Smooth muscle cell (in vitro differentiated cells): ENCODE results near the gene TXNDC11. TPM values are rescaled to one million over a fixed set of nuclear protein-coding genes. Genes with fewer than 3 reads are reported as not detected.

Experiments used
- DNase-seq: peaks from one replicate; lab custom pipeline; 2025; ENCODE audit not compliant: unreplicated experiment; lab: John Stamatoyannopoulos, UW
- H2AFZ ChIP-seq: fragments of 200-600 bp; sonication (generic); 2 replicates; pipeline ENCODE4 v1.6.0; 2016; ENCODE audit warnings: antibody characterized with exemption, low read depth, mild to moderate bottlenecking
- H3F3A ChIP-seq: fragments of 200-600 bp; sonication (generic); 2 replicates; pipeline ENCODE4 v1.6.0; 2017; ENCODE audit warnings: antibody characterized with exemption, low read depth
- H3K27ac ChIP-seq: fragments of 200-600 bp; sonication (generic); 2 replicates; pipeline ENCODE4 v1.5.1; 2016; ENCODE audit warnings: low read depth, mild to moderate bottlenecking
- H3K27me3 ChIP-seq: fragments of 200-600 bp; sonication (generic); 2 replicates; pipeline ENCODE4 v1.6.1; 2016; ENCODE audit warnings: low read depth, mild to moderate bottlenecking
- H3K36me3 ChIP-seq: fragments of 200-600 bp; sonication (generic); 2 replicates; pipeline ENCODE4 v1.5.1; 2016; ENCODE audit warnings: low read depth
- H3K4me1 ChIP-seq: fragments of 200-600 bp; sonication (generic); 2 replicates; pipeline ENCODE4 v1.5.1; 2016; ENCODE audit warnings: low read depth
- H3K4me2 ChIP-seq: fragments of 200-600 bp; sonication (generic); 2 replicates; pipeline ENCODE4 v1.6.0; 2016; ENCODE audit warnings: mild to moderate bottlenecking
- H3K4me3 ChIP-seq: fragments of 200-600 bp; sonication (generic); 2 replicates; pipeline ENCODE4 v1.5.1; 2016; ENCODE audit warnings: mild to moderate bottlenecking
- H3K79me2 ChIP-seq: fragments of 200-600 bp; sonication (generic); 2 replicates; pipeline ENCODE4 v1.6.0; 2016; ENCODE audit warnings: low read depth, mild to moderate bottlenecking
- H3K9ac ChIP-seq: fragments of 200-600 bp; sonication (generic); 2 replicates; pipeline ENCODE4 v1.6.0; 2016; ENCODE audit warnings: low read depth
- H3K9me3 ChIP-seq: fragments of 200-600 bp; sonication (generic); replicated peaks from 2 replicates; pipeline ENCODE4 v1.5.1; 2016; ENCODE audit warnings: low read depth
- H4K20me1 ChIP-seq: fragments of 200-600 bp; sonication (generic); 2 replicates; pipeline ENCODE4 v1.6.0; 2016; ENCODE audit warnings: low read depth
- CTCF ChIP-seq: fragments of 200-600 bp; sonication (generic); IDR thresholded peaks from 2 replicates; pipeline ENCODE4 v1.5.1; 2017; ENCODE audit warnings: borderline replicate concordance, mild to moderate bottlenecking, antibody characterized with exemption; ENCODE audit not compliant: insufficient read depth, poor library complexity, severe bottlenecking
- WGBS: methylation state at CpG from one replicate; pipeline ENCODE4 v1.1.7; 2016; ENCODE audit warnings: low lambda C conversion rate; 5-methylcytosine and 5-hydroxymethylcytosine counted together
- polyA plus RNA-seq: library from polyadenylated mRNA; unstranded; fragments of >200 nt; fragmentation: Nextera tagmentation; extraction: Ambion mirVana; gene quantifications from 2 replicates; pipeline ENCODE4 v1.2.1, GENCODE V29; 2016
- total RNA-seq: library from RNA; depleted of rRNA; stranded (reverse); fragments of >200 nt; gene quantifications from 2 replicates; pipeline ENCODE4 v1.2.3, GENCODE V29; 2014

Gene TXNDC11
- total and polyA plus RNA-seq, 2 experiments from 2014 or later: 27.3 to 30.8 TPM

- peaks cover 67% of the 10 kb centered on the region for H3K79me2 ChIP-seq
- no peak overlapping the region for H3K27ac ChIP-seq
- H3F3A ChIP-seq: peaks cover 3% of the 10 kb centered on the region
- no peaks in the 10 kb centered on the region for H3K9me3 ChIP-seq
- H4K20me1 ChIP-seq: peaks cover 53% of the 10 kb centered on the region
- peaks cover 15% of the 10 kb centered on the region for H3K36me3 ChIP-seq
- H3K4me2 ChIP-seq: no peak overlapping the region
- H3K9ac ChIP-seq: no peak overlapping the region
- TF ChIP-seq CTCF: no peak
- no peak for DNase-seq
- WGBS: over 99% methylated on average over 7 of the region's 7 CpGs
- H3K4me1 ChIP-seq: peaks cover 8% of the 10 kb centered on the region
- H3K4me3 ChIP-seq: no peak overlapping the region
- no peak overlapping the region for H2AFZ ChIP-seq
- H3K27me3 ChIP-seq: no peaks in the 10 kb centered on the region
Observed at GRCh38 chr16:11779074-11779473, 36.4 kb upstream of the TXNDC11 start.

GRCh38 chr16:11774065-11774626 is 31.5 kb upstream of the TXNDC11 start:
- DNase-seq: no peak
- WGBS: 99% methylated on average over 3 of the region's 3 CpGs
- Histone ChIP-seq H3K36me3 (peaks cover 32% of the 10 kb centered on the region), H4K20me1 (peaks cover 17% of the 10 kb centered on the region), H3K4me3 (no peak overlapping the region), H3K4me1 (no peaks in the 10 kb centered on the region), H3K27me3 (no peaks in the 10 kb centered on the region), H2AFZ (no peak overlapping the region), H3F3A (no peaks in the 10 kb centered on the region), H3K79me2 (peaks cover 38% of the 10 kb centered on the region), H3K9ac (no peak overlapping the region), H3K4me2 (no peak overlapping the region), H3K27ac (no peak overlapping the region), H3K9me3 (no peaks in the 10 kb centered on the region)
- TF ChIP-seq CTCF: no peak

GRCh38 chr16:11768849-11769248 is 26.2 kb upstream of the TXNDC11 start:
- DNase-seq: no peak
- WGBS: 97% methylated on average over 7 of the region's 7 CpGs
- Histone ChIP-seq H3K4me2 (no peak overlapping the region), H3K9ac (no peak overlapping the region), H2AFZ (no peak overlapping the region), H3K27ac (no peak overlapping the region), H3K9me3 (no peaks in the 10 kb centered on the region), H3K27me3 (no peaks in the 10 kb centered on the region), H3K4me3 (no peak overlapping the region), H3K79me2 (peaks cover 7% of the 10 kb centered on the region), H3F3A (no peaks in the 10 kb centered on the region), H3K4me1 (no peaks in the 10 kb centered on the region), H4K20me1 (no peaks in the 10 kb centered on the region), H3K36me3 (peaks cover 49% of the 10 kb centered on the region)
- no peak for TF ChIP-seq CTCF

- no peak for TF ChIP-seq CTCF
- DNase-seq: no peak
- Histone ChIP-seq H3K4me3 (no peak overlapping the region), H3K4me2 (no peak overlapping the region), H3K9ac (no peak overlapping the region), H3K9me3 (no peaks in the 10 kb centered on the region), H2AFZ (no peak overlapping the region), H3K4me1 (no peaks in the 10 kb centered on the region), H3K36me3 (peaks cover 55% of the 10 kb centered on the region), H3F3A (peaks cover 18% of the 10 kb centered on the region), H3K27me3 (no peaks in the 10 kb centered on the region), H4K20me1 (peaks cover 22% of the 10 kb centered on the region), H3K79me2 (no peaks in the 10 kb centered on the region), H3K27ac (no peak overlapping the region)
- 96% methylated on average over 4 of the region's 4 CpGs for WGBS
Observed at GRCh38 chr16:11762431-11762830, 19.8 kb upstream of the TXNDC11 start.
